Measurements from ENCODE around the gene PTPRM. TPM values are rescaled to one million over a fixed set of nuclear protein-coding genes. Genes with fewer than 3 reads are reported as not detected.

The PTPRM gene
- total and polyA plus RNA-seq, 2 experiments from 2014 or later = 1.6 to 5.3 TPM

DNA sequence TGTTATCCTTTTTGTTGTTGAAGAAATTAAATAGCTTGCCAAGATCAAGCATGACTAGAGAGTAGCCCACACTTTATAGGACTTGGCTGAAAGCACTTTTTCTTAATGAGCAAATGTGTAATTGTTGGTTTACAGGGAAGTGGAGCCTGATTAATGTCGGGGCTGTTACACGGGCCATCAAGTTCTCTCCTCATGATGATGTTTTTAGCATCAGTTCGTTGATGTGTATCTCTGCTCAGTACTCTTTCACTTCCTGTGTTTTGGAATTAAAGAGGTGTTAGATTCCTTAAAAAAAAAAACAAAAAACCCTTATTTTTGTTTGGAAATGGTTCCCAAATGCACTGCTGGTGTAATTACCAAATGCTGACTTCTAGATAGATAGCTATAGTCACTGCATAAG, 114.2 kb downstream of the PTPRM start (continued):
- no peak for TF ChIP-seq POLR2AphosphoS5 (IDR thresholded peaks at IDR 0.05; ENCODE audit: low read depth)
- TF ChIP-seq, protein P1, sequence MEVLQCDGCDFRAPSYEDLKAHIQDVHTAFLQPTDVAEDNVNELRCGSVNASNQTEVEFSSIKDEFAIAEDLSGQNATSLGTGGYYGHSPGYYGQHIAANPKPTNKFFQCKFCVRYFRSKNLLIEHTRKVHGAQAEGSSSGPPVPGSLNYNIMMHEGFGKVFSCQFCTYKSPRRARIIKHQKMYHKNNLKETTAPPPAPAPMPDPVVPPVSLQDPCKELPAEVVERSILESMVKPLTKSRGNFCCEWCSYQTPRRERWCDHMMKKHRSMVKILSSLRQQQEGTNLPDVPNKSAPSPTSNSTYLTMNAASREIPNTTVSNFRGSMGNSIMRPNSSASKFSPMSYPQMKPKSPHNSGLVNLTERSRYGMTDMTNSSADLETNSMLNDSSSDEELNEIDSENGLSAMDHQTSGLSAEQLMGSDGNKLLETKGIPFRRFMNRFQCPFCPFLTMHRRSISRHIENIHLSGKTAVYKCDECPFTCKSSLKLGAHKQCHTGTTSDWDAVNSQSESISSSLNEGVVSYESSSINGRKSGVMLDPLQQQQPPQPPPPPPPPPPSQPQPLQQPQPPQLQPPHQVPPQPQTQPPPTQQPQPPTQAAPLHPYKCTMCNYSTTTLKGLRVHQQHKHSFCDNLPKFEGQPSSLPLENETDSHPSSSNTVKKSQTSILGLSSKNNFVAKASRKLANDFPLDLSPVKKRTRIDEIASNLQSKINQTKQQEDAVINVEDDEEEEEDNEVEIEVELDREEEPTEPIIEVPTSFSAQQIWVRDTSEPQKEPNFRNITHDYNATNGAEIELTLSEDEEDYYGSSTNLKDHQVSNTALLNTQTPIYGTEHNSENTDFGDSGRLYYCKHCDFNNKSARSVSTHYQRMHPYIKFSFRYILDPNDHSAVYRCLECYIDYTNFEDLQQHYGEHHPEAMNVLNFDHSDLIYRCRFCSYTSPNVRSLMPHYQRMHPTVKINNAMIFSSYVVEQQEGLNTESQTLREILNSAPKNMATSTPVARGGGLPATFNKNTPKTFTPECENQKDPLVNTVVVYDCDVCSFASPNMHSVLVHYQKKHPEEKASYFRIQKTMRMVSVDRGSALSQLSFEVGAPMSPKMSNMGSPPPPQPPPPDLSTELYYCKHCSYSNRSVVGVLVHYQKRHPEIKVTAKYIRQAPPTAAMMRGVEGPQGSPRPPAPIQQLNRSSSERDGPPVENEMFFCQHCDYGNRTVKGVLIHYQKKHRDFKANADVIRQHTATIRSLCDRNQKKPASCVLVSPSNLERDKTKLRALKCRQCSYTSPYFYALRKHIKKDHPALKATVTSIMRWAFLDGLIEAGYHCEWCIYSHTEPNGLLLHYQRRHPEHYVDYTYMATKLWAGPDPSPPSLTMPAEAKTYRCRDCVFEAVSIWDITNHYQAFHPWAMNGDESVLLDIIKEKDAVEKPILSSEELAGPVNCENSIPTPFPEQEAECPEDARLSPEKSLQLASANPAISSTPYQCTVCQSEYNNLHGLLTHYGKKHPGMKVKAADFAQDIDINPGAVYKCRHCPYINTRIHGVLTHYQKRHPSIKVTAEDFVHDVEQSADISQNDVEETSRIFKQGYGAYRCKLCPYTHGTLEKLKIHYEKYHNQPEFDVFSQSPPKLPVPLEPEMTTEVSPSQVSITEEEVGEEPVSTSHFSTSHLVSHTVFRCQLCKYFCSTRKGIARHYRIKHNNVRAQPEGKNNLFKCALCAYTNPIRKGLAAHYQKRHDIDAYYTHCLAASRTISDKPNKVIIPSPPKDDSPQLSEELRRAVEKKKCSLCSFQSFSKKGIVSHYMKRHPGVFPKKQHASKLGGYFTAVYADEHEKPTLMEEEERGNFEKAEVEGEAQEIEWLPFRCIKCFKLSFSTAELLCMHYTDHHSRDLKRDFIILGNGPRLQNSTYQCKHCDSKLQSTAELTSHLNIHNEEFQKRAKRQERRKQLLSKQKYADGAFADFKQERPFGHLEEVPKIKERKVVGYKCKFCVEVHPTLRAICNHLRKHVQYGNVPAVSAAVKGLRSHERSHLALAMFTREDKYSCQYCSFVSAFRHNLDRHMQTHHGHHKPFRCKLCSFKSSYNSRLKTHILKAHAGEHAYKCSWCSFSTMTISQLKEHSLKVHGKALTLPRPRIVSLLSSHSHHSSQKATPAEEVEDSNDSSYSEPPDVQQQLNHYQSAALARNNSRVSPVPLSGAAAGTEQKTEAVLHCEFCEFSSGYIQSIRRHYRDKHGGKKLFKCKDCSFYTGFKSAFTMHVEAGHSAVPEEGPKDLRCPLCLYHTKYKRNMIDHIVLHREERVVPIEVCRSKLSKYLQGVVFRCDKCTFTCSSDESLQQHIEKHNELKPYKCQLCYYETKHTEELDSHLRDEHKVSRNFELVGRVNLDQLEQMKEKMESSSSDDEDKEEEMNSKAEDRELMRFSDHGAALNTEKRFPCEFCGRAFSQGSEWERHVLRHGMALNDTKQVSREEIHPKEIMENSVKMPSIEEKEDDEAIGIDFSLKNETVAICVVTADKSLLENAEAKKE (CRISPR knock-in tag; IDR thresholded peaks at IDR 0.05) = no peak
- TF ChIP-seq, protein P2, sequence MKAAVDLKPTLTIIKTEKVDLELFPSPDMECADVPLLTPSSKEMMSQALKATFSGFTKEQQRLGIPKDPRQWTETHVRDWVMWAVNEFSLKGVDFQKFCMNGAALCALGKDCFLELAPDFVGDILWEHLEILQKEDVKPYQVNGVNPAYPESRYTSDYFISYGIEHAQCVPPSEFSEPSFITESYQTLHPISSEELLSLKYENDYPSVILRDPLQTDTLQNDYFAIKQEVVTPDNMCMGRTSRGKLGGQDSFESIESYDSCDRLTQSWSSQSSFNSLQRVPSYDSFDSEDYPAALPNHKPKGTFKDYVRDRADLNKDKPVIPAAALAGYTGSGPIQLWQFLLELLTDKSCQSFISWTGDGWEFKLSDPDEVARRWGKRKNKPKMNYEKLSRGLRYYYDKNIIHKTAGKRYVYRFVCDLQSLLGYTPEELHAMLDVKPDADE (IDR thresholded peaks at IDR 0.05) = no peak

DNA sequence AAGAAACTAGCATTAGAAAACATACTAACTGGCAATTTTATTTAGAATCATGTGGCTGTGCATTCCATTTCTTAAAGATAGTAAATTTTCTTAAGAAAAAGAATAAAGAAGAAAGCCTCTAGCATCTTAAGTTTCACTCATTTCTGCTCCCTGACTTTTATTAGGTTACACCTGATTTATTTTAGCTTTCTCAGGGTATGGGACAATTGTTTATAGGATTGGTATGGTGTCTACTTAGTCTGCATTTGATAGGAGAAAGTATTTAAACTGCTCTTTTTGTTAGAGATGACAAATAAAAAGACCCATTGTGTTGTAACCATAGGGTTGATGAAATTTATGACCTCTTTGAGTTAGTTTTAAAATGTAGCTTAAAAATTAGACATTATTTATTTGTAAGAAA, 115.2 kb downstream of the PTPRM start:
- no peak for TF ChIP-seq CREB1 (CRISPR knock-in tag; IDR thresholded peaks at IDR 0.05; ENCODE audit: low read depth)
- no peak for TF ChIP-seq ZNF114 (CRISPR knock-in tag; IDR thresholded peaks at IDR 0.05)
- no peak for TF ChIP-seq STAT1 (IDR thresholded peaks at IDR 0.05; ENCODE audit: unreplicated experiment)
- TF ChIP-seq, protein P3, sequence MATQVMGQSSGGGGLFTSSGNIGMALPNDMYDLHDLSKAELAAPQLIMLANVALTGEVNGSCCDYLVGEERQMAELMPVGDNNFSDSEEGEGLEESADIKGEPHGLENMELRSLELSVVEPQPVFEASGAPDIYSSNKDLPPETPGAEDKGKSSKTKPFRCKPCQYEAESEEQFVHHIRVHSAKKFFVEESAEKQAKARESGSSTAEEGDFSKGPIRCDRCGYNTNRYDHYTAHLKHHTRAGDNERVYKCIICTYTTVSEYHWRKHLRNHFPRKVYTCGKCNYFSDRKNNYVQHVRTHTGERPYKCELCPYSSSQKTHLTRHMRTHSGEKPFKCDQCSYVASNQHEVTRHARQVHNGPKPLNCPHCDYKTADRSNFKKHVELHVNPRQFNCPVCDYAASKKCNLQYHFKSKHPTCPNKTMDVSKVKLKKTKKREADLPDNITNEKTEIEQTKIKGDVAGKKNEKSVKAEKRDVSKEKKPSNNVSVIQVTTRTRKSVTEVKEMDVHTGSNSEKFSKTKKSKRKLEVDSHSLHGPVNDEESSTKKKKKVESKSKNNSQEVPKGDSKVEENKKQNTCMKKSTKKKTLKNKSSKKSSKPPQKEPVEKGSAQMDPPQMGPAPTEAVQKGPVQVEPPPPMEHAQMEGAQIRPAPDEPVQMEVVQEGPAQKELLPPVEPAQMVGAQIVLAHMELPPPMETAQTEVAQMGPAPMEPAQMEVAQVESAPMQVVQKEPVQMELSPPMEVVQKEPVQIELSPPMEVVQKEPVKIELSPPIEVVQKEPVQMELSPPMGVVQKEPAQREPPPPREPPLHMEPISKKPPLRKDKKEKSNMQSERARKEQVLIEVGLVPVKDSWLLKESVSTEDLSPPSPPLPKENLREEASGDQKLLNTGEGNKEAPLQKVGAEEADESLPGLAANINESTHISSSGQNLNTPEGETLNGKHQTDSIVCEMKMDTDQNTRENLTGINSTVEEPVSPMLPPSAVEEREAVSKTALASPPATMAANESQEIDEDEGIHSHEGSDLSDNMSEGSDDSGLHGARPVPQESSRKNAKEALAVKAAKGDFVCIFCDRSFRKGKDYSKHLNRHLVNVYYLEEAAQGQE (IDR thresholded peaks at IDR 0.05; ENCODE audit: unreplicated experiment) = no peak
- no peak for TF ChIP-seq JUNB (IDR thresholded peaks at IDR 0.05; ENCODE audit: unreplicated experiment)
- no peaks in the 10 kb centered on the region for H3K36me3 ChIP-seq (ENCODE audit: insufficient read depth)
- no peak overlapping the region for H2AFZ ChIP-seq
- Mint-ChIP-seq H3K36me3 (ENCODE audit: low read depth) (no peaks in the 10 kb centered on the region), H3K4me1 (peaks cover 22% of the 10 kb centered on the region), H3K9me3 (no peaks in the 10 kb centered on the region), H3K4me3 (no peak overlapping the region), H3K27ac (no peak overlapping the region), H3K27me3 (ENCODE audit: insufficient read depth, low read depth, poor library complexity) (peaks cover 2% of the 10 kb centered on the region)
- ATAC-seq = no peak
- H3K9me2 ChIP-seq (ENCODE audit: insufficient read depth) = no peaks in the 10 kb centered on the region
- no peaks in the 10 kb centered on the region for H3K79me2 ChIP-seq (replicated peaks; ENCODE audit: insufficient read depth)
- no peak overlapping the region for H3K4me2 ChIP-seq
- peaks cover 6% of the 10 kb centered on the region; the same call in 1 of the 2 replicates for H3K4me1 ChIP-seq (ENCODE audit: insufficient read depth)
- DNase-seq (ENCODE audit: low spot score) = no peak
- H3K4me3 ChIP-seq = no peak overlapping the region
- no peaks in the 10 kb centered on the region for H4K20me1 ChIP-seq (replicated peaks; ENCODE audit: insufficient read depth)
- H3F3A ChIP-seq (replicated peaks; ENCODE audit: low read depth) = no peaks in the 10 kb centered on the region
- H3K27me3 ChIP-seq (ENCODE audit: insufficient read depth) = no peaks in the 10 kb centered on the region
- no peak overlapping the region for H3K27ac ChIP-seq (ENCODE audit: low read depth)
